HG02943 (cell line): ENCODE results near the gene PRRT1.
"Not testable (repeated sequence)": the region's sequence is repeated elsewhere in the genome, so short reads cannot be mapped to it uniquely, and the experiment has no call there.

Source experiments
- ATAC-seq: cut with Tn5 transposase; IDR thresholded peaks from one replicate; pipeline ENCODE4 v1.9.1; 2021; ENCODE audit warnings: mild to moderate bottlenecking, low read depth, moderate library complexity; ENCODE audit not compliant: unreplicated experiment

PRRT1 gene

DNA sequence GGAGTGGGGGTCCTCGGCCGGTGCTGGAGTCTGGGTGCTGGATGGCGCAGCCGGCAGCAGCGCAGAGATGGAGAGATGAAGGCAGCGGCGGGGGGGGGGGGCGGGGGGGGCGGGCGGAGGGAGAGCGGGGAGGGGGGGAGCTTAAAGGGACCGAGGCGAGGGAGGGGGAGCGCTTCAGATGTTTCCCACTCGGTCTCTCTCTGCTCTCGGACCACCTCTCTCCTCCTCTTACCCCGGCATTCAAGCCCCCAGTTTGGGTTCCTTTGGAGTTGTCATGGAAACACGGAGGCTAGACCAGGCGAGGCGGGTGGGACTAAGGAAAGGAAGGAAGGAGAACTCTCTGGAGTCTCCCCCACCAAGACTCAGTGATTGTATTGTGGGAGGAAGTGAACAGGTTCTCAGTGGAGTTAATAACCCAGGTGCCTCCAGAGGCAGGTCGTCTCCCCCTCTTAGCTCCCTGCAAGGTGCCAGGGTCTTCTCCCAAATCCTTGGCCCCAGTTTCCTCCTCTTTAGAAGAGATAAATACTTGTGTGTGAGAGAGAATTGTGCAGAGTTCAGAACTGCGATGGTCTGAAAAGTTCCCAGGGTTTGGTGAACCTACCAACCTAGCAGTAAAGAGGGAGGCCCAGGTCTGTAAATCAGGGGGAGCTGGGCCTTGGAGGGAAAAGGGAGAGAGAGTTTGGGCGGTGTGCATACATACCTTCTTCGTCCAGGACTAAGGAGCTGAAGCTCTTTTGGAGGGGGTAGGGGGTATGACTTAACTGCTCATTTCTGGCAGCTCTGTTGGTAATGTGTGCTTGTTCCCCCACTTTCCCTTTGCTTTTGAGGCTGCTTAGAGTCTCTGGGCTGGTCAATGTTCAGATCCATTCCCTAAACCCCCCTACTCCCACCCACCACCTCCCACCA, at the start of gene PRRT1:
PRRT1 (minus strand) TSS at position 77 of the 906 bp plus-strand sequence. CDS start 112 bp downstream, outside the sequence.
- ATAC-seq: no peak

DNA sequence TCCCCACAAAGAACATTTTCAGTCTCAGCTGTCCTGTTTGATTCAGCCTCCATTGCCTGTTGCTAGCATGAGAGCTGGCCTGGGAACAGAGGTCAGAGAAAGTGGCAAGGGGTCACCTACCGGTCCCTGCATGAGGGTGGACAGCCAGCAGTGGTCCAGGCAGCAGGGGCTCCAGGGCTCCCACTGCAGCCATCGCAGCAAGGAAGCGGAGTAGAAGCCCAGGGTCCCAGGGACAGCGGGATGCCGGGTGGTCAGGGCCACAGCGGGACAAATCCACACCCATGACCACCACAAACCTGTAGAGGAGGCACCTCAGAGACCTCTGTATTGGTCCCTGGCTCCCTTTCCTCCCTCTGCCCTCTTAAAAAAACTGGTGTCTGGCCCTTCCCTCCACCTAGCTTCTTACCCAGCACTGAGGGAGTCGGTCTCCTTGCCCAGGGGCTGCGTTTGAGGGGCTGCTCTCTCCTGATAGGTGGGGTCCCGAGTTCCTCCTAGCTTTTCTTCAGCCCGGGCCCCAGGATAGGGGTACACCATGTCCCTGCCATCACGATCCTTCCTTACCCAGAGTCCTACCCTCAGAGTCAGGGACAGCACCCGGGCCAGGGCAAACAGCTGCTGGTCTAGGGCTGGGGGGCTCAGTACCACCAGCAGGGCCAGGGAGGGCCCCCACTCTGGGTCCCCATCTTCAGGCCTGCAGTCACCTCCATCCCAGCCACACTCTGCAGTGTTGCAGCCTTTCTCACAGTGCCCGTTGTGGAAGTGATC, 49.2 kb upstream of the PRRT1 start:
- no peak for ATAC-seq

DNA sequence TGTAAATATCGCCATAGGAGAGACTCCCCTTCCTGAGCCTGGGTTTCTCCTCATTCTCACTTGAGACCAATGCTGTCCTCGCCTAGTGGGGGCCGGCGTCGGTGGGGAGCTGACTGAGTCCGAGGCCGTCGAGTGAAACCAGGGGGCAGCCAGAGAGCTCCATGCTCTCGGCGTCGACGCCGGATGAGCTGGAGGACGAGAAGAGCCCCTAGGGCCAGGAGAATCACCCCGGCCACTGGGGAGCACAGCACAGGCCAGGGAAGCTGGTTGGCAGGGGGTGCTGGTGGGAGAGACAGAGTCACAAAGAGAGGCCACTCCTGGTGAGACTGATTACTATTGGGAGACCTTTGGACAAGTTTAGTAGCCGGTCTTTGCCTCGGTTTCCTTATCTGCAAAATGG, 47.1 kb upstream of the PRRT1 start:
- no peak for ATAC-seq

DNA sequence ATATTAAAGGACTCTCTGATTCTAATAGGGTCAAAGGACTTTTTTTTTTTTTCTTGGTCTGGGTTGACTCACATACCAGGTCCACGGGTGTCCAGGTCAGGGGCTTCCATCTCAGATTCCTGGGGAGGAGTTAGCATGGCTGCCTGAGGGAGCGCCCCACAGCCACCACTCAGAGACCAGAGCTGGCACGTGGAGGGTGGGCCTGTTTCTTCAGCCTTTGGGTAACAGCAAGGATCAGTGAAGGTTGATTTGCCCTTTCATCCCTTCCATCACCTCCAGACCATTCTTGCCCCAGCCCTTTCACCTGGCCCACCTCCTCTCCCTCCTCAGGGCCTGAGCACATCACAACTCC, 46.6 kb upstream of the PRRT1 start:
- no peak for ATAC-seq

DNA sequence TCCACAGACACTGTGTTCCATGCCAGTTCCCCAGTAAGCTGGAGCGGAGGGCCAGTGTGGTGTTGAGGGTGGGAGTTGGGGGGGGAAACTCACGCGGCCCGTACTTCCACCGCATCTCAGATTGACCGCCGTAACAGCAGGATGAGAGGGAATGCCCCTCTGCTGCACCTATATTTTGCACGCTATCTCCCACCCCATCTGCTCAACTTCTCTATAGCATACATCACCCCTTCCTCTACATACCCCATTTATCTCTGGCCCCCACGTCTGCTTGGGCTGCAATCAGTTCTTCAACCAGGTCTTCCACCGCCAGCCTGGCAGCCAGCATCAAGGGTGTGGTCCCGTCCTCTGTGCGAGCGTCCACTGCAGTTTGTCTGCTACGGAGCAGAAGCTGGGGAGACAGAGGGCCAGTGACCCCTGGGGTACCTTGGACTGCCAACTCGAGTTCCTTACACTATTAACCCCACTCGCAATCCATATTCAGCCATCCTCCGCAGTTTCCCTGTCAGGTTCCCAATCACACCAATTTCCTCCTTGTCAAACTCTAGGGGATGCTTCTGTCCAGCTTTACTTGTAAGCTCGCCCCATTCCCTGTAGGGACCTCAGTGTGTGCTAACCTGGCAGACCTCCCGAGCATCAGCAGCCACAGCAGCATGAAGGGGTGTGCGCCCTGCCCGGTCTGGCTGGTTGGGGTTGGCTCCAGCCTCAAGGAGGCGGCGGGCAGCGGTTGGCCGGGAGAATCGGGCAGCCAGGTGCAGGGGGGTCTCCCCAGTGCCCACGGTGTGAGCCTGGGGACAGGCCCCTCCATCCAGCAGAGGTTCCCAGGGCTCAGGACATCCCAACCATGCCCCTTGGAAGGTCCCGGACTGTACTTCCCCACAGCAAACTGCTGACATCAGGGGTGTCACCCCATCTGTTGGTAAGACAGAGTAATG, 45.2 kb upstream of the PRRT1 start:
- no peak for ATAC-seq

DNA sequence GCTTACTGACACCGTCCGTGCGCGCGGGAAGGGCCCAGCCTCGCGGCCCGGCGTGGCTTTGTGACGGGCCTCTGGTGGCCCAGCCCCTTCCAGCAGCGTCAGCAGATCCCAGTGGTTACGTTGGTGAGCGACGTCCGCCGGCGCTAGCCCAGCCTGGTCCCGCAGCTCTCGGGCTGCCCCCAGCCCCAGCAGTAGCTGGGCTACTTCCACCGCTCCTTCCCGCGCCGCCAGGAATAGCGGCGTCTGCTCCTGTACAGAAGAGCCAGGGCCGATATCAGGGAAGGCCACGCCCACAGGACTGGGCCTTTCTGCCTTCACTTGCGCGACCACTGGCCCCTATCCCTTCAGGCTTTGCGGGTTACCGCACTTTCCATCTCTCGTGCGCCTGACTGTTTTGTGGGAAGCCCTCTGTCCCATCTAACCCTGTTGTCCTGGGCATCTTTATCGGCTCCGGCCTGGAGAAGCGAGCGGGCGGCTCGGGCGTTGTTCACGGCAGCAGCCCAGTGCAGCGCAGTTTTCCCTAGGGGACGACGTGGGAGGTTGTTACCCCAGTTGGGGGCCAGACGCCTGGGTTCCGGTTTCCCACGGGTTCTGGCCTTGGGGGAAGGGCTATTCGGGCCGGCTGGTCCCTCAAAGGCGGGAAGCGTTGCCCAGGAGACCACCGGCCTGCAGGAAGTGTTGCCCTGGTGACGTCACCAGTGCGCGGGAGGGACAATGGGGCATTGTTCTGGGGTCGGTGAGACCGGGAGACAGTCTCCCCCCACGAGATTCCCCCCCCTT, 44.4 kb upstream of the PRRT1 start:
- peak; percentile 58 for ATAC-seq

DNA sequence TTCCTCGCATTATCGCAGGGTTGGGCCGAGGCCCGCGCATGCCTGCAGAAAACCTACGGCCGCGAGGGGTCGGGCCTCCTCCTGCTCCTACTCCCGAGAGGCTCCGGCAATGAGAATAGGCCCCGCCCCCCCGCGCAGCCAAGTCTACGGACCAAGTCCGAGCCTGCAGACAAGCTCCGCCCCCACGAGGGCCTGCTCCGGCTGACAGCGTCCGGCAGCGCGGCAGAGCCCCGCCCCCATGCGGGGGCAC, 43.8 kb upstream of the PRRT1 start:
- ATAC-seq: peak; percentile 72

DNA sequence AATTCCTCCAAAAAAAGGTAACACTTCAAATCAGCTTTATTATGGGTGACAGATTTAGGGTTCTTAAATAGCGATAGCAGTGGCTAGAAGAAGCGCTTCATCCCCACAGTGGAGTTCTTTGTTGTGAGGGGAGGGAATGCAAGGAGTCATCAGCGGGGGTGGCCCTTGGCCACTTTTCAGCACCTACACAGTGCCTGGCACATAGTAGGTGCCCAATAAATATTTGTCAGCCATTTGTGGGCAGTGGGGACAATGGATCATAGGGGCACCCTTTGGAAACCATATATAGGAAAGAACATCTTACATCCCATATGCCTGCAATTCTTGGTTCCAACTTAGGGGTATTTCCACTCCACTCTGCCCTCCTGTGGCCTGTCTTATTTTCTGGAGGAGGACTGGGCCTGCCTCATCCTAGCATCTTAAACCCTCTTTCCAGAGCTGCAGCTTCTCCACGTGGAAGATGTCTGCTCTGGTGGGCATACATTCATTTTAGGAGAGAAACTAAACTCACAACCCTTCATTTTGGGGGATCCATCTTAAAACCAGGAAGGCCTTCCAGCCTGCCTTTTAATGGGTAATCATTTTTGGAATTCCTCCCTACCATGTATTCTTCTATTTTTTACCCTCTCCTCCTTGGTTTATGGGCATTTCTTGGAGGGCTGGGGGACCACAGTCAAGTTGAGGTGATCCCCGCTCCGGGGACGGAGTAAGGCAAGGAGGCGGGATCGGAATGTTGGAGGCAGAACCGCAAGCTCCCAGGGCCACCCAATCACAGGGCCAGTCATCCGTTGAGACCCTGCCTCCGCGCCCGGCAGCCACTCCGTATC, 43.3 kb upstream of the PRRT1 start:
- ATAC-seq: no peak

DNA sequence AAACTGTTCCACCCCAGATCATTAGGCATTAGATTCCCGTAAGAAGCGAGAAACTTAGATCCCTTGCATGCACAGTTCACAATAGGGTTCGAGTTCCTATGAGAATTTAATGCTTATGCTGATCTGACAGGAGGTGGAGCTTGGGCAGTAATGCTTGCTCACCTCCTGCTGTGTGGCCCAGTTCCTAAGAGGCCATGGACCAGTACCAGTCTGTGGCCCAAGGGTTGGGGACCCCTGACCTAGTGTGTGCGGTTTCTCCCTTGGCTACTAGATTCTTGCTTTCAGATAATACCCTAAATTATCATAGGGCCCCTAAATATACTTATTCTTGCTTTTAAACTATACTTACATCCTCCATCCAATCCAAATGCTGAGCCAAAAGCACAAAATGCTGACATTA, 42.6 kb upstream of the PRRT1 start:
- ATAC-seq: no peak

DNA sequence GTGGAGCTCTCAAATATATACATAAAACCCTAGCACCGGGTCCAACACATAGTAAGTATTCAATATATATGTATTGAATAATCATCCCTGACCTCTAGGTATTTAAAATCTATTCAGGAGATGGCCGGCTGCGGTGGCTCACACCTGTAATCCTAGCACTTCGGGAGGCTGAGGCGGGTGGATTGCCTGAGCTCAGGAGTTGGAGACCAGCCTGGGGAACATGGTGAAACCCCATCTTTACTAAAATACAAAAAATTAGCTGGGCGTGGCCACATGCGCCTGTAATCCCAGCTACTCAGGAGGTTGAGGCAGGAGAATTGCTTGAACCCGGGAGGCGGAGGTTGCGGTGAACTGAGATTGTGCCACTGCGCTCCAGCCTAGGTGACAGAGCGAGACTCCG, 41.4 kb upstream of the PRRT1 start:
- not testable (repeated sequence) for ATAC-seq

DNA sequence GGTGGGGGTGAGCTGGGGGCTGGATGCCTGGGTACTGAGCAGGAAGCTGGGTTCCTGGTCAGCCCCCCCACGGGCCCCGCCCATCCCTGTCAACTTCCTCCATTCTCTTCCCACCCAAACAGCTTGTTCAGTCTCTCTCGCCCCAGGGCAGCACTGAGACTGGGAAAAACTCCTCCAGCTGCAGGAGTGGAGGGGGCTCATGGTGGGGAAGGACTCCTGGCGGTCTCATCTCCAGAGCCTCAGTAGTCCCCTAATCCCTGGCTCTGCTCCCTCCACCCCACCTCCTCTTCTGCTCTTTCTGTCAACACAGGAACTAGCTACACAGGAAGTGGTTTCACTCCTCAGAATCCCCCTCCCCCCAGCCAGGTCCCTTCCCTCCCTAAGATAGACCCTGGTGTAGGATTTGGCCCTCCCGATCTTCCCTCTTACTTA, 40.9 kb upstream of the PRRT1 start, which contains the start of gene GPSM3:
GPSM3 (minus strand) TSS at position 36 of the 432 bp plus-strand sequence. CDS start 130 bp downstream, outside the sequence.
- no peak for ATAC-seq

DNA sequence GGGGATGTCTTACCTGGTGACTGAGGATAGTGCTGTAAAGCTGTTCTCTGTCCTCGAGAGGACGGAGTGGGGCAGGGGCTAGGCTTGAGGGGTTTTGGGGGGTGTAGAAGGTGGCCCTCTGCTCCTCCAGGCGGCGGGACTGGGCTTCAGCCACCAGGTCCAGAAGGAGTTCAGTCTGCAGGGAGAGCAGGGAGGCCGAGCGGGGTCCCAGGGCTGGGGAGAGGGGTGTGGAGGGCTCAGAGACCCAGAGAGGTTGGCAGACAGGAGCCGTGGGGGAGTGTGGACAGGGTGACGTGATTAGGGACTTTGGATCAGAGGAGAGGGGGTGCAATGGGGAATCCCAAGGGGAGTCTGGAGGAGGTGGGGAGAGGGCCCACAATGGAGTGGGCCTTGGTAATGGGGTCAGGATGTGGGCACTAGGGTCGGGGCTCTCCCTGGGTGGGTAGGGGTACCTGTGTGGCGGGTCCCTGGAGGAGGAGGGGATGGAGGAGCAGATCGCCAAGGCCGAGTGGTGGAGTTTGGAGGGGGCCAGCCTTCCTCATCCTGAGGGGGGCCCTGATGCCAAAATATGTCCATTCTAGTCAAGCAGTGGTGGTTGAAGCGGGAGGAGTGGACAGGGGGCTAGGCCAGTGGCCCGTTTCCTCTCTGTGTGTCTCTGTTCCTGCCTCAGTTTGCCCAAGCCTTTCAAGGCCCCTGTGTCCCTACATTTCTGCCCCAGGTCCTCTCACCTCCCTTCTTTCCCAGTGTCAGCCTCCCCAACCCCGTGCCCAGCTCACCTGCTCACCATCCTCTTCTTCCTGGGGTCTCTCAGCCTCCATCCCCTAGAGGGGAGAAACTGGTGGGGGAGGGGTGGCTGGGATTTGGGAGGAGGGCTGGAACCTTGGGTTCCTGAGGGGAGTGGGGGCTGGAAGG, 40.2 kb upstream of the PRRT1 start:
- ATAC-seq: no peak

DNA sequence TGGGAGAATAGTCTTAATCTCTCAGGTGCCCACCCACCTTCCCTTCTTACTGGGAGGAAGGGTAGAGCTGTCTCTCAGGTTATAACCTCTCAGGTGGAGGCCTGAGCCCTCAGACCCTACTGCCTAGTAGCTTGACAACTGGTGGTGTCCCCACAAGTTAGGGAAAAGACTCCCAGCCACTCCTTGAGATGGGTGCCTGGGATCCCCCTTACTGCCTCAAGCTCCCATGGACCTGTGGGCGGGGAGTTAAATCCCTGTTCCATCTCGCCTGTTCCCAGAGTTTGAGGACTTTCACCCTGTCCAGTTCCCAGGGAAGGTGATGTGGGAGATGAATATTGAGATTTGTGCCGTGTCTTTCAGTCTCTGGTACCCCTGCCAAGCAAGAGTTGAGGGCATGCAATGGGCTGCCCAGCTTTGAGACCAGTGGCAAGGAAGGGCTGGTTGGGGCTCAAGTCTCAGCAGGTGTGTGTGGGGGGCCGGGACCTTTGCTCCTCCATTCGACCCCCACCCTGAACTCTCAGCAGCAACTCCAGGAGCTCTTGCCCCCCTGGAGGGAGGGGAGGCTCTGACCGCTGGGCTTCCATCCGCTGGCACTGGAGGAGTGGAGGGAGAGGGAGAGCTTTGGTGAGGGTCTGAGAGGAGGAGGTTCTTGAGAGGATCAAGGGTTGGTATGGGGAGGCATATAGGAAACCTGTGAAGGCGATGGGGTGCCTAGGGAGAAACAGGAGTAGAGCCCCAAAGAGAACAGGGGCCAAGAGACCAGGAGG, 39.4 kb upstream of the PRRT1 start:
- no peak for ATAC-seq

DNA sequence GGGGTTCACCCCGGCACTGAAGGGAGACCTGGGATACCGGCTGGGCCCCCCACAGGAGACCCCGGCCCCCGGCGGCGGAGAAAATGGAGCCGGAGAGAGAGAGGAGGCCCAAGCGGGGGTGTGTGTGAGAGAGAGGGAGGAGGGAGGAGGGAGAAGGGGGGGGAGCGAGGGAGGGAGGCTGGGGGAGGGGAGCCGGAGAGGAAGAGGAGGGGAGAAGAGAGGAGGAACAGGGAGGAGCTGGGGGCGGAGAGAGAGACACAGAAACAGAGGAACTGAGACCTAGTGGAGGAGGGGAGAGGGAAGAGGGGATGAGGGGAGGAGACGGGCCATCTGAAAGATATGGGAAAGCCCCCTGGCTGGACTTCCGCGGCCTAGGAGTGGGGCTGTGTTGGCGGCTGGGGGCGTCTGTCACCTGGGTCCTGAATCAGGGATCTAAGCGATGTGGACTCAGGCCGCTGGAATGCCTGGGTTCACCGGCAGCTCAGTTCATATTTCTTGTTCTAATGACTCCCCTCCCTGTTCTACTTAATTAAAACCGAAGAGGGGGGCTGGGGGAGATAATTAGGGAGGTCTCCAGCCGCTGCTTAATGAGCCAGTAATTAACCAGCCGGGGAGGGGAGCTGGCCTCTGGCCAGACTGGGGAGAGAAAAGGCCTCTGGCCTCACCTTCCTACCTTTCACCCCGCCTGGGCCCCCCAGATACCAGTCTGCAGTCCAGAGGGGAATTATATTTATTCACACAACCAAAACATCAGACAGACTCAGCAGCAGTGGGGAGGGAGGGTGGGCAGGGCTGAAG, 38.5 kb upstream of the PRRT1 start, which contains the start of gene PBX2:
PBX2 (minus strand) TSS at position 149 of the 798 bp plus-strand sequence. CDS start 287 bp downstream, outside the sequence.
- peak; percentile 43 for ATAC-seq

DNA sequence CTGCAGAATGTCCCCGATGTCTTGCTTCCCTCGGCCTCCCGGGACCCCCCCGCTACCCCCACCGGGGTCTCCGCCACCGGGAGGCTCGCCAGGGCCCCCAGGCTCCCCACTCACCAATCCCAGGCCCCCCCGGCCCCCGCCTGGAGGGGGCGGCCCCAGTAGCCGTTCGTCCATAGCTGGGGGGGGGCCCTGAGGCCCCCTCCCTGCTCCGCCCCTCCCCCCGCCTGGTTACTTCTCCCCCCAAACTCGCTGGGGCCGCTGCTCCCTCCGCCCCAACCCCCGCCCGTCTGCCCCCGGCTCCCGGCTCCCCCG, 38.0 kb upstream of the PRRT1 start:
- ATAC-seq: no peak

DNA sequence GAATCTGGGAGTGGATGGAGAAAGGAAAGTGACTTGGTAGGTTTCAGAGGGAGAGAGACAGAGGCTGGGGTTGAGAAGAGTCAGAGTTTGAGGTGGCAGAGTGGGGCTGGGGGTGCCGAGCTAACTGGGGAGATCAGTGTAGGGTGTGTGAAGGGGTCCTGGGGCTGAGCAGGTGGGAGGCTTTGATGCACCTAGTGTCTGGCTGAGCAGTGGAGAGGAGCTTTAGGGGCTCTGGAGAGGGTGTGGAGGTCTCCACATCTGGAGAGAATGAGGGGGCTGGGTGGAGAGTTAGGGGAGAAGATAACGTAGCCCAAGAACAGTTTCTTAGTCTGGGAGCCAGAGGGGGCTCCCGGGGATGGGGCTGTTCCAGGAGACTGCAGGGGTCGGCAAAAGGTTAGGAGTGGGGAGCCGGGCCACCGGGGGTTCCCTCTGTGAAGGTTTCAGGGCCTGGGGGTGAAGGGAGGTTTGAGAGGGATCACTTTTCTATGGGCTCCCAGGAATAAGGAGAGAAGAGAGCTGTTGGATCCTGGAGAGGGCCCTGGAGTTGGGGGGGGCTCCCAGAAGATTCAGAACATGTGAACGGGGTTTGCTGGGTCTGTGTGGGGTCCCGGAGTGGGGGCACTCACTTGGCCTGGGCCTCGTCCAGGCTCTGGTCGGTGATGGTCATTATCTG, 37.5 kb upstream of the PRRT1 start:
- ATAC-seq: no peak
